NOMO-1 (cell line): Measurements from ENCODE around the gene ZNF665.
"Not testable (repeated sequence)": the region's sequence is repeated elsewhere in the genome, so short reads cannot be mapped to it uniquely, and the experiment has no call there.

Experiments used
- DNase-seq, 2 experiments: peaks; one replicate each; lab custom pipeline; 2025; ENCODE audit not compliant: unreplicated experiment in 2 of 2; lab: John Stamatoyannopoulos, UW

Gene ZNF665

GRCh38 chr19:53158119-53158656 is 35.0 kb downstream of the ZNF665 start:
- no peak for DNase-seq

DNA sequence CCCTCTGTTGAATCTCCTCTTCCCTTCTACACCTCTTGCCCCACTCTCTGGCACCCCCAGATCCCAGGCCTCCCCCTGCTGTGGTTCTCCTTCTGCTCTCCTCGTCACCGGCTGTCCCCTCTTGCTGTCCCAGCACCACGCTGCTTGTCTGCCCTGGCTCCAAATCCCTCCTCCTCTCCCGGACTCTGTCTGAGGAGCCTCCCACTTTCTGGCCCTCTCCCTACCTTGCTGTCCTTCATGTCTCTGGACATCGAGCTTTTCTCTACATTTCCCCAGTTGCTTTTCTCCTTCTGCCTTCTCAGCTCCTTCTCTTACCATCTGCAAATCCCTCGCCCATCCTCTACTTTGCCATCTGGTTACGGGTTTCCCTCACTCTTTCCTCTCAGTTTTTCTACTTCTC is 35.5 kb downstream of the ZNF665 start:
- no peak for DNase-seq

DNA sequence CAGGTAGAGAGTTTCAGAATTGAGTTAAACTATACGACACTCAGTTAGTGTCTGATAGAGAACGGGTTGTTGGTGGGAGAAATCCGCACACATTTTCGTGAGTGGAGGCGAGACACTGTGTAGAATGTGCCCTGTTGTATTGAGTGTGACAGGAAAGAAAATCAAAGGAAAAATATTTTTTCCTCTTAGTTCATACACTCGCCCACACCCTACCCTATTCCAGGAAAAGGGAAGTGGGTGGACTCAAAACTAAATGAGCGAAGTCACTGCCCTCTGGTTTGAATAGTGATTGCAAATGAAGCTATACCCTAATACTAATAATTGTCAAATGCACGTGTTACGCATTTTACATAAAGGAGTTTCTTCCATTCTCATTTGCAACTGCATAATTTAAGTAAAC is 36.3 kb downstream of the ZNF665 start:
- DNase-seq = no peak

- no peak for DNase-seq
Observed at GRCh38 chr19:53147645-53148044, 45.5 kb downstream of the ZNF665 start.

- no peak for DNase-seq
Observed at GRCh38 chr19:53140351-53140750, 52.8 kb downstream of the ZNF665 start.

DNA sequence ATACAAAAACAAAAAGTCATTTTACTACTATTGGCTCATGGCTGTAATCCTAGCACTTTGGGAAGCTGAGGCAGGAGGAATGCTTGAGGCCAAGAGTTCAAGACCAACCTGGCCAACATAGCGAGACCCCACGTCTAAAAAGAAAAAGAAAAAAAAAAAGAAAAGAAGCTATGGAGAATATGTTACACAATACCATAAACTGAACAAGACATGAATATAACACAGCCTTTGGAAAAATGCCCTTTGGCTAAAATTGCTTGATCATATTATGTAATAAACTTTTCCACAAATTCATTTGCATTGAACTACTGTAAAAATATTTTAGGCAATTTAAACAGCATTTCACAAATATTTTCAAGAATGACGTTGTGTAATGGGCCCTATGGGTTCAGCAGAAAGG is 56.7 kb downstream of the ZNF665 start:
- no peak for DNase-seq

DNA sequence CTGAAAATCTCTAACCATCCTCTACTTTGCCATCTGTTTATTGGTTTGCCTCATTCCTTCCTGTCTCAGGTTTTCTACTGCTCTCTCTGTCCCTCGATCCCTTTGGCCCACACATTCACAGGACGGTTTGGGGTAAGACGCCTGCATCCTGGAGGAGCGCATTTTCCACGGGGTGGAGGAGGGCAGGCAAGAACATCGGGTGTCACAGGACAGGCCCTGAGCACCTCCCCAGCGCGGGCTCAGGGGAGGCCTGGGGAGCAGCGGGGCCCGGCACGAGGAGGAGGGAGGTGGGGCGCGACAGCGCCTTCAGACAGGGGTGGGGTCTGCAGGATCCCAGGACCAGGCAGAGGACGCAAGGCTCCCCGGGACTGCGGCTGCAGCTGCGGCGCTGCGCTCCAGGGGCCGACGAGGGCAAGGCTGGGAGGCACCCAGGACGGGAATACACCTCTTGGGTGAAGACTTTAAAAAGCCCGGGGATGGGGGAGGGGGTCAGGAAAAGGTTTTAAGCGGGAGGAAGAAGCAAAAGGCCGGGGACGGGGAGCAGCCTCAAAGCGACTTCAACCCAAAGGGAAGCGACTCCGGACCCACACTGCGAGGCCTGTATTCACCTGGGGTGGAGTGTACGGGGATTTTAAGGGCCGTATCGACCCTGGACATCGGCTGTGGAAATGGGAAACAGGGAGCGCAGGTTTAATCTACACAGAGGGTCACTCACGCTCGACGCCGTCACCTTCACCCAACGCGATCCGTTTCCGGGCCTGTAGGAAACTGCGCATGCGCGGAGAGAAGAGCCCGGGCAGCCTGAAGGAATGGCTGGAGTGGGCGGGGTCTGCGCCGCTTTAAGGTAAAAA is 60.8 kb downstream of the ZNF665 start, which contains the start of gene ZNF415:
TSS of gene ZNF415 (minus strand) at position 770 of the 851 bp plus-strand sequence. CDS start 10,234 bp downstream, outside the sequence.
- DNase-seq = no peak

DNA sequence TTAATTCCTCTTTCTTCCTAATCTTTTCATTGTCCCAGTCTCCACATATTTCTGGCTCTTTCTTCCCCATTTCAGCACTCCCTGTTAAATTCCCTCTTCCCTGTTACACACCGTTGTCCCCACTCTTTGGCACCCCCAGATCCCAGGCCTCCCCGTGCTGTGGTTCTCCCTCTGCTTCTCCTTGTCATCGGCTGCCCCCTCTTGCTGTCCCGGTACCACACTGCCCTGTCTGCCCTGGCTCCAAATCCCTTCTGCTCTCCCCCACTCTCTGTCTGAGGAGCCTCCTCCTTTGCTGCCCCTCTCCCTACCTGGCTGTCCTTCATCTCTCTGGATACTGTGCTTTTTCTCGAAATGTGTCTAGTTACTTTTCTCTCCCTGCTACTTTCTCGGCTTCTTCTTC is 61.4 kb downstream of the ZNF665 start:
- no peak for DNase-seq

DNA sequence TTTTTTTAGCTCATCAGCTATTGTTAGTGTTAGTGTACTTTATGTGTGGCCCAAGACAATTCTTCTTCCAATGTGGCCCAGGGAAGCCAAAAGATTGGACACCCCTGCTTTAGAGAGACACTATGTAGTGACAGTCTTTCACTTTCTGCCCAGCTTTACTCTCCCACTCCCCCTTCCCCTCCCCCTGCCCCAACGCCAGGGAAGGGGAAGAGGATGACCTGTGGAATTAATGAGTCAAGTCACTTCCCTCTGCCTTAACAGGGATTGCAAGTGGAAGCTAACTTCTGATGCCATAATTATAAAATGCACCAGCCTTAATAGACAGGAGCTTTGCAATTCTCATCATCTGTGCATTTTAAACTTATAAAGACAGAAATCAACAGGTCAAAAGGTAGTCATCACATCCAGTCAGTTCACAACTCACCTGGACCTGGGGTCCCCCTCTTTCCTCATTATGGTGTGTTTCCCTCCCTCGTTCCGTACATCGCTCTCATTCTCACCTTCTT is 62.0 kb downstream of the ZNF665 start:
- DNase-seq = no peak

DNA sequence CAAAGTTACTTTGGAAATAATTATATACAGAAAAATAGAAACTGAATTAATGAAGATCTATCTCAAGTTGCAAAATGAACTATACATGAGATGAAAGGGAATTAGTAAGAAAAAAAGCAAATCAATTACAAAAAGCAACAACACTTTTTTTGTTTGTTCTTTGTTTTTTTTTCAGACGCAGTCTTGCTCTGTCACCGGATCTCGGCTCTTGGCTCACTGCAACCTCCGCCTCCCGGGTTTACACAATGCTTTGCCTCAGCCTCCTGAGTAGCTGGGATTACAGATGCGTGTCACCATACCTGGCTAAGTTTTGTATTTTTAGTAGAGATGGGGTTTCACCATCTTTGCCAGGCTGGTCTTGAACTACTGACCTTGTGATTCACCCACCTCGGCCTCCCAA is 62.7 kb downstream of the ZNF665 start:
- DNase-seq = no peak

- DNase-seq = not testable (repeated sequence)
Observed at GRCh38 chr19:53126733-53127526, 66.2 kb downstream of the ZNF665 start.

DNA sequence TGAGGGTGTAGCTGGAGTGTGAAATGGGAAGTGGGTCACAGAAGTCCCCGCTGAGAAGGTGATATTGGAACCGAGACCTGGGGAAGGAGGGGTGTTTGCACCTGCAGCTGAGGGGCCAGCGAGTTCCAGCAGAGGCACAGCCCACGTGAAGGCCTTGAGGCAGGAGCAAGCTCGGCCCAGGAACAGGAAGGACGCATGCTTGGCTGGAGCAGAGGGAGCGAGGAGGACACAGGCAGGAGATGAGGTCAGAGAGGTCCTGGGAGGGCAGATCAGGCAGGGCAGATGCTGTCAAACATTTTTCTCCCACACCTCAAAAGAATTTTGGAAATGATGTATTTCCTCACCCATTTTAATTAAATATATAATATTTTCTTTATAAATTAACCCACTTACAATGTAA is 69.8 kb downstream of the ZNF665 start:
- no peak for DNase-seq
